GM10847 (cell line): Measurements from ENCODE around the gene CHST13.

Experiments
- POLR2A ChIP-seq: IDR thresholded peaks from 2 replicates; pipeline ENCODE4 v1.6.1; 2011; ENCODE audit not compliant: insufficient read length; ENCODE audit errors: extremely low read depth

The CHST13 gene

GRCh38 chr3:126496894-126497850 is 26.8 kb upstream of the CHST13 start:
- no peak for TF ChIP-seq POLR2A

- TF ChIP-seq POLR2A: no peak
Observed at GRCh38 chr3:126497956-126498355, 26.0 kb upstream of the CHST13 start.

DNA sequence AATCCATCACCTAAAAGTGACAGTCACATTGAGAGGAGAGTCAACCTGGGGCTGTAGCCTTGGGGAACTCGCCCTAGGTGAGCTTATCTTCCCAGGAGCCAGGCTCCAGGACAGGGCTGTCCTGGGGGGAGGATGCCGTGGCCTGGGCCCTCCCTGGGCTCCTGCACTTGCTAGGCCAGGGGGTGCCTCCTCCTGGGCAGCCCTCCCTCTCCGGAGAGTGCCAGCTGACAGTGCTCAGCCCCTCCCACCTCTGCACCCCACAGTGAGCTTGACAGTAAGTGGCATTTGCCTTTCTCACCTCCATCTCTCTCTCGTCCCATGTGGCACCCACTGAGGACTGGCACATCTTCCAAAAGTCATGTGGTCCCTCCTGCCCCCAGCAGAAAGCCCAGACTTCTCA is 25.5 kb upstream of the CHST13 start:
- no peak for TF ChIP-seq POLR2A

DNA sequence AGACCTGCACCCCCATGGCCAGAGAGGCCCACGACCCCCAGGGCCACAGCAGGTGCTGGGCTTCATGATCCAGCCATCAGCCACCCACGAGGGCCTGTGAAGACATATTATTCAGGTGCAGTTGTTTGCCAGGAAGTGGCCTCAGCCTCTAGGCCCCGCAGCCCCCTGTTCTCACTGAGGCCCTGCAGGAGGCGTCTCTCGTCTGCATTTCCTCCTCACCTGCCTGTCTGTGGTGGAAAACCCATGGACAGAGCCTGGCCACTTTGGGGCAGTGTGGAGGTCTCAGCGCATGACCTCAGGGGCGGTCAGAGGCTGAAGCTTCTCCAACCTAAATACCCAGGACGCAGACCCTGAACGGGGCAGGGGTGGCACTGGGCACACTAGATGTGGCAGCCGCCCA is 25.0 kb upstream of the CHST13 start:
- TF ChIP-seq POLR2A: no peak

GRCh38 chr3:126499401-126499800 is 24.6 kb upstream of the CHST13 start:
- no peak for TF ChIP-seq POLR2A

- no peak for TF ChIP-seq POLR2A
Observed at GRCh38 chr3:126500016-126500415, 23.9 kb upstream of the CHST13 start.

DNA sequence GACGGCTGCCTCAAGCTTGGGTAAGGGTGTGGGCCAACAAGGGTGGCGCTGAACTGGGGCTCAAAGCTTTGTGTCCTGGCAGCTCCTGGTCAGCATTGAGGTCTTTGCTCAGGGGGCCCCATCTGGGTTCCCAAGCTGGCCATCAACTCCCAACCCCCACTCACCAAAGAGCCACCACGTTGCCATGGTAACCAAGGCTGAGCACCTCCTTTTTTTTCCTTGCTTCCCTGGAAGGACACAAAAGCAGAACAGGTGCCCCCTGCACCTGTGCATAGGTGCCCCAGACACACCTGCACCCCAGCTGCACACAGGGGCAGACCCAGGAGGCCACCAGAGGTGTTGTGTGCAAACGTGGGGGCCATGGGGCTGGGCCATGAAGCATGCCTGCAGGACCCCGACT is 22.9 kb upstream of the CHST13 start:
- TF ChIP-seq POLR2A: no peak

DNA sequence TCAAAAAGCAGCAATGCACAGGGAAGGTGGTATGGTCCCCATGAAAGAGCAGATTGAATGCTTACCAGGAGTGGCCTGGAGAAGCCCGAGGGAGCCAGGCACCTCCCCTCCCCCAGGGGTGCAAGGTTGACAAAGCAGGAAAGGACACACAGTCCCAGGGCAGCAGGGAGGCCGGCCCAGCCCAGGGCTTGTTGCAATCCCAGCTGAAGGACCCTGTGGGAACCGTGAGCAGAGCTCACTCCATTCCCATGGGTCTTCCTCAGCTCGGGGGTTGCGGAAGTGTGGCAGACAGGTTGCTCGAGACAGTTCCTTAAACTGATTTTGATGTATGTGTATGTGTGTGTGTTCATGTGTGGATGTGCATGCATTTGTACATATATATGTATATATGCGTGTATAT is 22.2 kb upstream of the CHST13 start:
- TF ChIP-seq POLR2A: no peak

DNA sequence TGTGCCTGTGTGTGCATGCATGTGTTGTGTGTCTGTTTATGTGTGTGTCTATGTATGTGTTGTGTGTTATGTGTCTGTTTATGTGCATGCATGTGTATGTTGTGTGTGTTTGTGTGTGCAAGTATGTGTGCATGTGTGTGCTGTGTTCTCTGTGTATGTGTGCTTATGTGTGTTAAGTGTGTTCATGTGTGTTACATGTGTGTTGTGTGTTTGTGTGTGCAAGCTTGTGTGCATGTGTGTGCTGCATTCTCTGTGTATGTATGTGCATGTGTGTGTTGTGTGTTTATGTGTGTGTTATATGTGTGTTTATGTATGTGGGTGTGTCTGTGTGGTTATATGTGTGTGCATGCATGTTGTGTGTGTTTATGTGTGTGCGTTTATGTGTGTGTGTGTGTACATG is 21.3 kb upstream of the CHST13 start:
- TF ChIP-seq POLR2A: no peak

- TF ChIP-seq POLR2A: no peak
Observed at GRCh38 chr3:126503701-126504100, 20.3 kb upstream of the CHST13 start.

GRCh38 chr3:126507886-126508285 is 16.1 kb upstream of the CHST13 start:
- TF ChIP-seq POLR2A: no peak

DNA sequence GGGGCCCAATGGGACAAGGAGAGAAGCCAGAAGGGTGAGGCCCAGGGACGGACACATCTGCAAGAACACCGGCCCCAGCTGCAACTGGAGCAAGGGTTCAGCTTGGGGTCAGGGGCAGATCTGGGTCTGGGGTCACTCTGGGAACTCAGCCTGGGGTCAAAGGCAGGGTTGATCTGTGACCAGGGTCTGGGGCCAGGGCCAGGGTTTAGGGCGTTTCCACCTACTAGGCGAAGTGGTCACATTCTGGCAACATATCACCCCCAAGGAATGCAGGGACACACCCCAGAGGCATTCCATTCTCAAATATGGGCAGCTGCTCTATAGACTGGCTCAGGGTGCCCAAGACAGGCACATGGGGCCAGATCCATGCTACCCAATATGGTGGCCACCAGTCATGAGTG is 15.4 kb upstream of the CHST13 start:
- TF ChIP-seq POLR2A: no peak

GRCh38 chr3:126509597-126510307 is 14.2 kb upstream of the CHST13 start:
- no peak for TF ChIP-seq POLR2A

GRCh38 chr3:126510308-126510910 is 13.5 kb upstream of the CHST13 start:
- no peak for TF ChIP-seq POLR2A

DNA sequence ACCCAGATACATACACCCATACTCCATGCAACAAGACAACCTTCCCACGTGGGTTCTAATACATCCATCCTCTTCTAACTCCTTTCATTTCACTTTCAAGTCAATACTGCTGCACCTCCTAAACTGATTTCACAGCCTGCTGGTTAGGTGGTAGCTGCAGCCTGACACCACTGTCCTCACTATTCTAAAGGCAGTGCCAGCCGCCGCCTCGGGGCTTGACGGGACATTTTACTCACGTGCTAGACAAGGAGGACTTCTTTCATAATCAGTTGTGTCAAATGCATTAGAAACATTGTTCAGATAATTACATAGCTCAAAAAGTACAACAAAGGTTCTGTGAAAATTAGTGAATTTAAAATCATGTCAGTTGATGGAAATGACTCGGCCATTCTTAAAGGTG is 12.7 kb upstream of the CHST13 start:
- no peak for TF ChIP-seq POLR2A

- no peak for TF ChIP-seq POLR2A
Observed at GRCh38 chr3:126512026-126512425, 11.9 kb upstream of the CHST13 start.

DNA sequence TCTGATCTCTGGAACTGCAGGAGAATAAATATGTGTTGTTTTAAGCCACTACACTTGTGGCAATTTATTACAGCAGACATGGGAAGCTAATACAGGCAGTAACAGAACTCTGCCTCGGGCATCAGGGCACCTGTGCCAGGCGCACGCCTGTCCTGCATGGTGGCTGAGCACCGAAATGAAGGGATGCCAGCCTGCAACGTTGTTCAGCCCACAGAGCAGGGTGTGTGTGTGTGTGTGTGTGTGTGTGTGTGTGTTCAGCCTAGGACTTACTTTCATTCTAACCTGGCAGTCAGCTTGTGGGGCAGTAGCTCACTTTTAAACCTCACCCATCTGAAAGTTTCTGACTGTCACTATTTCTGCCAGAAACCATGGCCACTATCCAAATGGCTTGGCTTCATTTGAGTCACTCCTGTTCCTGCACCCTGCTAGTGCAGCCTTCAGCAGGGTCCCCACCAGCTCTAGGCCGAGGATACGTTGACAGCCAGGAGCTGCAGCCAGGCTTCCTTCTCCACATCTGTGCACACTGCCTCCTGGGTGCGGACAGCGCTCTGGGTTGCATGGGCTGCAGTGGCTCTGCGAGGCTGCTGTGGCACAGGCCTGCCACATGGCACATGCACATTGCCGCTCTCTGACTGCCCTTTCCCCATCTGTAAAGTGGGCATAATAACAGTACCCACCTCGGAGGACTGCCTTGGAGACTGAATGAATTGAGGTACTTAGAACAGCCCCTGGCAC is 10.9 kb upstream of the CHST13 start:
- TF ChIP-seq POLR2A: no peak
